GM23338 (cell line): ENCODE measurements around the gene CELF2. TPM values are rescaled to one million over a fixed set of nuclear protein-coding genes. Genes with fewer than 3 reads are reported as not detected.

ENCODE experiments used
- ATAC-seq: fragments of 200-7000 bp; cut with Tn5 transposase; 3 replicates; pipeline ENCODE4 v1.9.1; 2020
- DNase-seq: peaks from one replicate; pipeline ENCODE4 v3.0.0-alpha.2; 2015; ENCODE audit warnings: low spot score
- H2AFZ ChIP-seq: fragments of 200-600 bp; sonication (generic); 2 replicates; pipeline ENCODE4 v1.8.0; 2016; ENCODE audit warnings: antibody characterized with exemption, mild to moderate bottlenecking, moderate library complexity
- H3F3A ChIP-seq: fragments of 200-600 bp; sonication (generic); replicated peaks from 2 replicates; pipeline ENCODE4 v1.8.0; 2017; ENCODE audit warnings: antibody characterized with exemption, mixed run types, low read depth
- H3K27ac ChIP-seq: fragments of 200-600 bp; sonication (generic); 2 replicates; pipeline ENCODE4 v1.6.1; 2016; ENCODE audit warnings: low read depth
- H3K27me3 ChIP-seq: fragments of 200-600 bp; sonication (generic); 2 replicates; pipeline ENCODE4 v1.8.0; 2016; ENCODE audit warnings: mild to moderate bottlenecking, mixed run types, moderate library complexity; ENCODE audit not compliant: insufficient read depth
- H3K36me3 ChIP-seq: fragments of 200-600 bp; sonication (generic); 2 replicates; pipeline ENCODE4 v1.8.0; 2016; ENCODE audit warnings: mild to moderate bottlenecking; ENCODE audit not compliant: insufficient read depth
- H3K4me1 ChIP-seq: fragments of 200-600 bp; sonication (generic); 2 replicates; pipeline ENCODE4 v1.8.0; 2016; ENCODE audit warnings: mild to moderate bottlenecking, moderate library complexity; ENCODE audit not compliant: insufficient read depth
- H3K4me2 ChIP-seq: fragments of 200-600 bp; sonication (generic); 2 replicates; pipeline ENCODE4 v1.7.1; 2017; ENCODE audit warnings: mixed run types
- H3K4me3 ChIP-seq: fragments of 200-600 bp; sonication (generic); 2 replicates; pipeline ENCODE4 v1.6.1; 2016; ENCODE audit warnings: mixed run types
- H3K79me2 ChIP-seq: fragments of 200-600 bp; sonication (generic); replicated peaks from 2 replicates; pipeline ENCODE4 v1.8.0; 2017; ENCODE audit warnings: mild to moderate bottlenecking; ENCODE audit not compliant: insufficient read depth
- H3K9me2 ChIP-seq: fragments of 200-600 bp; sonication (generic); 2 replicates; pipeline ENCODE4 v1.8.0; 2017; ENCODE audit not compliant: insufficient read depth
- H4K20me1 ChIP-seq: fragments of 200-600 bp; sonication (generic); replicated peaks from 2 replicates; pipeline ENCODE4 v1.8.0; 2017; ENCODE audit warnings: mild to moderate bottlenecking; ENCODE audit not compliant: insufficient read depth
- H3K27ac Mint-ChIP-seq: 2 replicates; pipeline ENCODE4 v1.8.0; 2020; ENCODE audit warnings: inconsistent platforms, mild to moderate bottlenecking, moderate library complexity, mixed read lengths
- H3K27me3 Mint-ChIP-seq: 3 replicates; pipeline ENCODE4 v1.8.0; 2022; ENCODE audit warnings: low read depth, mild to moderate bottlenecking, moderate library complexity, mixed read lengths, inconsistent platforms; ENCODE audit not compliant: insufficient read depth, poor library complexity
- H3K36me3 Mint-ChIP-seq: 3 replicates; pipeline ENCODE4 v1.8.0; 2021; ENCODE audit warnings: low read depth, mild to moderate bottlenecking, inconsistent platforms, moderate library complexity, mixed read lengths
- H3K4me1 Mint-ChIP-seq: 3 replicates; pipeline ENCODE4 v1.8.0; 2020; ENCODE audit warnings: mild to moderate bottlenecking, inconsistent platforms, mixed read lengths
- H3K4me3 Mint-ChIP-seq: 3 replicates; pipeline ENCODE4 v1.8.0; 2021; ENCODE audit warnings: moderate library complexity, mild to moderate bottlenecking, inconsistent platforms, mixed read lengths
- H3K9me3 Mint-ChIP-seq: 3 replicates; pipeline ENCODE4 v1.8.0; 2020; ENCODE audit warnings: moderate library complexity, mild to moderate bottlenecking, inconsistent platforms, mixed read lengths
- CREB1 ChIP-seq: fragments of 250-450 bp; sonication (Bioruptor Pico); IDR thresholded peaks from 2 replicates; pipeline ENCODE4 v1.5.0; 2020; ENCODE audit warnings: low read depth, mild to moderate bottlenecking, moderate library complexity
- ETS1 ChIP-seq: IDR thresholded peaks from 2 replicates; pipeline ENCODE4 v1.6.1; 2016; ENCODE audit warnings: antibody characterized with exemption
- EZH2 ChIP-seq: fragments of 200-600 bp; sonication (generic); IDR thresholded peaks from one replicate; pipeline ENCODE4 v1.8.0; 2017; ENCODE audit warnings: antibody characterized with exemption, mild to moderate bottlenecking, low read depth; ENCODE audit not compliant: unreplicated experiment
- EZH2phosphoT487 ChIP-seq: fragments of 200-600 bp; sonication (generic); IDR thresholded peaks from one replicate; pipeline ENCODE4 v1.8.1; 2018; ENCODE audit warnings: antibody characterized with exemption; ENCODE audit not compliant: unreplicated experiment
- JUNB ChIP-seq: IDR thresholded peaks from one replicate; pipeline ENCODE4 v1.6.1; 2016; ENCODE audit warnings: antibody characterized with exemption; ENCODE audit not compliant: unreplicated experiment
- NANOG ChIP-seq: IDR thresholded peaks from 2 replicates; pipeline ENCODE4 v1.6.1; 2016; ENCODE audit warnings: antibody characterized with exemption, borderline replicate concordance
- POLR2AphosphoS5 ChIP-seq: IDR thresholded peaks from 2 replicates; pipeline ENCODE4 v1.6.1; 2016; ENCODE audit warnings: antibody characterized with exemption, low read depth
- REST ChIP-seq: IDR thresholded peaks from one replicate; pipeline ENCODE4 v1.6.1; 2018; ENCODE audit warnings: antibody characterized with exemption; ENCODE audit not compliant: unreplicated experiment
- STAT1 ChIP-seq: IDR thresholded peaks from one replicate; pipeline ENCODE4 v1.6.1; 2016; ENCODE audit warnings: antibody characterized with exemption; ENCODE audit not compliant: unreplicated experiment
- ZNF114 ChIP-seq: fragments of 250-450 bp; sonication (Bioruptor Pico); IDR thresholded peaks from 2 replicates; pipeline ENCODE4 v1.5.0; 2020; ENCODE audit warnings: mild to moderate bottlenecking, moderate library complexity
- ZNF331 ChIP-seq: fragments of 250-450 bp; sonication (Bioruptor Pico); IDR thresholded peaks from 2 replicates; pipeline ENCODE4 v1.5.0; 2020; ENCODE audit warnings: low read depth, mild to moderate bottlenecking, moderate library complexity
- ZNF462 ChIP-seq: fragments of 250-450 bp; sonication (Bioruptor Pico); IDR thresholded peaks from 2 replicates; pipeline ENCODE4 v1.5.0; 2020; ENCODE audit warnings: mild to moderate bottlenecking, moderate library complexity
- polyA plus RNA-seq: library from polyadenylated mRNA; unstranded; fragments of >200 nt; fragmentation: Nextera tagmentation; extraction: Ambion mirVana; gene quantifications from 2 replicates; pipeline ENCODE4 v1.2.1, GENCODE V29; 2016
- total RNA-seq: library from RNA; depleted of rRNA; stranded (reverse); fragments of >200 nt; shearing (Covaris generic); gene quantifications from 2 replicates; pipeline ENCODE4 v1.2.3, GENCODE V29; 2014

Gene CELF2
- total and polyA plus RNA-seq, 2 experiments from 2014 or later = 18.1 to 22.5 TPM

GRCh38 chr10:11088709-11089108 is 71.0 kb downstream of the CELF2 start (continued):
- no peak for TF ChIP-seq REST
- TF ChIP-seq ZNF331 (CRISPR knock-in tag) = no peak
- no peak for TF ChIP-seq ZNF114 (CRISPR knock-in tag)

- Mint-ChIP-seq H3K36me3 (no peaks in the 10 kb centered on the region), H3K9me3 (no peaks in the 10 kb centered on the region), H3K27ac (no peak overlapping the region), H3K4me1 (peaks cover 6% of the 10 kb centered on the region; the same call in 2 of the 3 replicates), H3K27me3 (no peaks in the 10 kb centered on the region), H3K4me3 (no peak overlapping the region)
- Histone ChIP-seq H3K9me2 (peaks cover 7% of the 10 kb centered on the region; the same call in 1 of the 2 replicates), H3F3A (no peaks in the 10 kb centered on the region), H2AFZ (no peak overlapping the region), H3K79me2 (no peaks in the 10 kb centered on the region), H4K20me1 (no peaks in the 10 kb centered on the region), H3K4me1 (peaks cover 6% of the 10 kb centered on the region), H3K4me2 (no peak overlapping the region), H3K27me3 (no peaks in the 10 kb centered on the region), H3K4me3 (no peak overlapping the region), H3K36me3 (no peaks in the 10 kb centered on the region), H3K27ac (no peak overlapping the region)
- DNase-seq (no peak), ATAC-seq (no peak)
- TF ChIP-seq ZNF462 (CRISPR knock-in tag) = no peak
- TF ChIP-seq JUNB = no peak
- TF ChIP-seq ZNF331 (CRISPR knock-in tag) = no peak
- TF ChIP-seq POLR2AphosphoS5 = no peak
- no peak for TF ChIP-seq REST
- no peak for TF ChIP-seq ETS1
- no peak for TF ChIP-seq NANOG
- no peak for TF ChIP-seq EZH2
- no peak for TF ChIP-seq STAT1
- TF ChIP-seq EZH2phosphoT487 = no peak
- no peak for TF ChIP-seq CREB1 (CRISPR knock-in tag)
Observed at GRCh38 chr10:11089272-11089671, 71.6 kb downstream of the CELF2 start.
